OCI-LY1 (cell line): ENCODE measurements around the gene EXD3.

Experiments used
- H2AFZ ChIP-seq: fragments of 200-600 bp; sonication (generic), shearing (Covaris generic); 2 replicates; pipeline ENCODE4 v1.6.0; 2014; ENCODE audit warnings: antibody characterized with exemption, mild to moderate bottlenecking, low read length
- H3F3A ChIP-seq: fragments of 200-600 bp; sonication (generic), shearing (Covaris generic); 2 replicates; pipeline ENCODE4 v1.6.0; 2014; ENCODE audit warnings: mild to moderate bottlenecking, antibody characterized with exemption, low read length, moderate library complexity; ENCODE audit not compliant: insufficient read depth
- H3K27ac ChIP-seq: fragments of 200-600 bp; sonication (generic); 2 replicates; pipeline ENCODE4 v1.5.1; 2014; ENCODE audit warnings: low read length, mixed run types, mild to moderate bottlenecking, low read depth; ENCODE audit not compliant: poor library complexity, severe bottlenecking
- H3K27me3 ChIP-seq: fragments of 200-600 bp; sonication (generic); 2 replicates; pipeline ENCODE4 v1.6.0; 2014; ENCODE audit warnings: antibody characterized with exemption, mild to moderate bottlenecking, low read length, moderate library complexity; ENCODE audit not compliant: insufficient read depth
- H3K36me3 ChIP-seq: fragments of 200-600 bp; sonication (generic); 2 replicates; pipeline ENCODE4 v1.6.1; 2014; ENCODE audit warnings: mild to moderate bottlenecking, antibody characterized with exemption, low read length, moderate library complexity, mixed read lengths; ENCODE audit not compliant: insufficient read depth
- H3K4me1 ChIP-seq: fragments of 200-600 bp; sonication (generic); 2 replicates; pipeline ENCODE4 v1.5.1; 2014; ENCODE audit warnings: mild to moderate bottlenecking, low read length, moderate library complexity; ENCODE audit not compliant: insufficient read depth, severe bottlenecking
- H3K4me2 ChIP-seq: fragments of 200-600 bp; sonication (generic), shearing (Covaris generic); 2 replicates; pipeline ENCODE4 v1.6.1; 2014; ENCODE audit warnings: low read length
- H3K4me3 ChIP-seq: fragments of 200-600 bp; sonication (generic); 2 replicates; pipeline ENCODE4 v1.5.1; 2014; ENCODE audit warnings: low read length, low read depth, mild to moderate bottlenecking, mixed read lengths; ENCODE audit not compliant: poor library complexity, severe bottlenecking
- H3K79me2 ChIP-seq: fragments of 200-600 bp; shearing (Covaris generic); 2 replicates; pipeline ENCODE4 v1.6.1; 2016; ENCODE audit warnings: mixed run types, low read length, mixed read lengths; ENCODE audit not compliant: insufficient read depth
- H3K9ac ChIP-seq: fragments of 200-600 bp; sonication (generic), shearing (Covaris generic); 2 replicates; pipeline ENCODE4 v1.6.1; 2014; ENCODE audit warnings: mild to moderate bottlenecking, low read length, mixed read lengths
- H3K9me2 ChIP-seq: fragments of 200-600 bp; sonication (generic), shearing (Covaris generic); 2 replicates; pipeline ENCODE4 v1.6.1; 2014; ENCODE audit warnings: low read depth, mild to moderate bottlenecking, low read length, mixed read lengths
- H3K9me3 ChIP-seq: fragments of 200-600 bp; shearing (Covaris generic); 2 replicates; pipeline ENCODE4 v1.6.1; 2014; ENCODE audit warnings: low read length, mixed read lengths
- H4K20me1 ChIP-seq: fragments of 200-600 bp; sonication (generic), shearing (Covaris generic); 2 replicates; pipeline ENCODE4 v1.6.0; 2016; ENCODE audit warnings: mild to moderate bottlenecking, low read length; ENCODE audit not compliant: insufficient read depth
- EZH2 ChIP-seq: fragments of 200-600 bp; sonication (generic), shearing (Covaris generic); IDR thresholded peaks from 2 replicates; pipeline ENCODE4 v1.8.0; 2017; ENCODE audit warnings: borderline replicate concordance, mixed run types, mild to moderate bottlenecking, antibody characterized with exemption, low read length, moderate library complexity, mixed read lengths
- TF ChIP-seq, protein P1 (sequence below): fragments of 200-600 bp; sonication (generic), shearing (Covaris generic); IDR thresholded peaks from 2 replicates; pipeline ENCODE4 v1.5.1; 2017; ENCODE audit warnings: mild to moderate bottlenecking, antibody characterized with exemption, low read length, moderate library complexity, mixed read lengths

EXD3 gene

GRCh38 chr9:137383784-137384756 is 38.9 kb downstream of the EXD3 start:
- Histone ChIP-seq H3F3A (no peaks in the 10 kb centered on the region), H3K27me3 (no peaks in the 10 kb centered on the region), H3K9me2 (no peaks in the 10 kb centered on the region), H2AFZ (no peak overlapping the region), H3K36me3 (no peaks in the 10 kb centered on the region), H3K79me2 (no peaks in the 10 kb centered on the region), H3K27ac (no peak overlapping the region), H3K4me3 (no peak overlapping the region), H3K4me2 (no peak overlapping the region), H4K20me1 (no peaks in the 10 kb centered on the region), H3K9ac (no peak overlapping the region), H3K9me3 (no peaks in the 10 kb centered on the region), H3K4me1 (no peaks in the 10 kb centered on the region)
- no peak for TF ChIP-seq EZH2
- TF ChIP-seq, protein P1, sequence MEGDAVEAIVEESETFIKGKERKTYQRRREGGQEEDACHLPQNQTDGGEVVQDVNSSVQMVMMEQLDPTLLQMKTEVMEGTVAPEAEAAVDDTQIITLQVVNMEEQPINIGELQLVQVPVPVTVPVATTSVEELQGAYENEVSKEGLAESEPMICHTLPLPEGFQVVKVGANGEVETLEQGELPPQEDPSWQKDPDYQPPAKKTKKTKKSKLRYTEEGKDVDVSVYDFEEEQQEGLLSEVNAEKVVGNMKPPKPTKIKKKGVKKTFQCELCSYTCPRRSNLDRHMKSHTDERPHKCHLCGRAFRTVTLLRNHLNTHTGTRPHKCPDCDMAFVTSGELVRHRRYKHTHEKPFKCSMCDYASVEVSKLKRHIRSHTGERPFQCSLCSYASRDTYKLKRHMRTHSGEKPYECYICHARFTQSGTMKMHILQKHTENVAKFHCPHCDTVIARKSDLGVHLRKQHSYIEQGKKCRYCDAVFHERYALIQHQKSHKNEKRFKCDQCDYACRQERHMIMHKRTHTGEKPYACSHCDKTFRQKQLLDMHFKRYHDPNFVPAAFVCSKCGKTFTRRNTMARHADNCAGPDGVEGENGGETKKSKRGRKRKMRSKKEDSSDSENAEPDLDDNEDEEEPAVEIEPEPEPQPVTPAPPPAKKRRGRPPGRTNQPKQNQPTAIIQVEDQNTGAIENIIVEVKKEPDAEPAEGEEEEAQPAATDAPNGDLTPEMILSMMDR: no peak

- no peak for TF ChIP-seq EZH2
- TF ChIP-seq, protein P1: no peak
- no peak overlapping the region for H3K4me2 ChIP-seq
- H3K4me3 ChIP-seq: no peak overlapping the region
- no peaks in the 10 kb centered on the region for H3K9me3 ChIP-seq
- no peak overlapping the region for H3K27ac ChIP-seq
- H3K36me3 ChIP-seq: no peaks in the 10 kb centered on the region
- no peaks in the 10 kb centered on the region for H3K79me2 ChIP-seq
- no peaks in the 10 kb centered on the region for H3K27me3 ChIP-seq
- no peak overlapping the region for H2AFZ ChIP-seq
- H3F3A ChIP-seq: no peaks in the 10 kb centered on the region
- no peaks in the 10 kb centered on the region for H4K20me1 ChIP-seq
- H3K4me1 ChIP-seq: no peaks in the 10 kb centered on the region
- H3K9ac ChIP-seq: no peak overlapping the region
- no peaks in the 10 kb centered on the region for H3K9me2 ChIP-seq
These were observed 39.7 kb downstream of the EXD3 start for GRCh38 chr9:137383081-137383783.

GRCh38 chr9:137382444-137383080 is 40.4 kb downstream of the EXD3 start:
- Histone ChIP-seq H2AFZ (no peak overlapping the region), H3K36me3 (no peaks in the 10 kb centered on the region), H3K4me1 (no peaks in the 10 kb centered on the region), H3K27me3 (no peaks in the 10 kb centered on the region), H4K20me1 (no peaks in the 10 kb centered on the region), H3K4me3 (no peak overlapping the region), H3K9ac (no peak overlapping the region), H3K9me2 (no peaks in the 10 kb centered on the region), H3F3A (no peaks in the 10 kb centered on the region), H3K4me2 (no peak overlapping the region), H3K79me2 (no peaks in the 10 kb centered on the region), H3K9me3 (no peaks in the 10 kb centered on the region), H3K27ac (no peak overlapping the region)
- TF ChIP-seq, protein P1: no peak
- no peak for TF ChIP-seq EZH2
